Activated T-helper 1 cell treated with anti-CD3 and anti-CD28 coated beads, Interleukin-2, amount 50 U/mL, for 16 hours (primary cell): ENCODE data around the gene RAB11A.

Experiments used
- DNase-seq, 2 donors: peaks; one replicate each; pipeline ENCODE4 v3.0.0-alpha.2; 2020; ENCODE audit warnings: low read depth in 1 of 2, low spot score in 1 of 2

RAB11A gene

GRCh38 chr15:65935391-65935790 lies 66.1 kb downstream of the RAB11A start:
- no peak for DNase-seq

GRCh38 chr15:65936282-65936681 lies 67.0 kb downstream of the RAB11A start:
- no peak for DNase-seq

- no peak for DNase-seq
These were observed 67.8 kb downstream of the RAB11A start for GRCh38 chr15:65937054-65937453.

GRCh38 chr15:65937476-65937875 lies 68.2 kb downstream of the RAB11A start:
- DNase-seq, result no peak

GRCh38 chr15:65938604-65939003 lies 69.3 kb downstream of the RAB11A start:
- DNase-seq, result no peak

- DNase-seq, result no peak
These were observed 70.8 kb downstream of the RAB11A start for GRCh38 chr15:65939901-65940617.

- no peak for DNase-seq
These were observed 71.3 kb downstream of the RAB11A start for GRCh38 chr15:65940618-65940909.
